HG03378 (cell line): ENCODE data around the gene CYFIP1.
A peak's percentile ranks its signal among the peaks of the same experiment; 100 is the strongest.
"Not testable (repeated sequence)": the region's sequence is repeated elsewhere in the genome, so short reads cannot be mapped to it uniquely, and the experiment has no call there.

ENCODE experiments used
- ATAC-seq: cut with Tn5 transposase; IDR thresholded peaks from one replicate; pipeline ENCODE4 v1.9.1; 2021; ENCODE audit warnings: mild to moderate bottlenecking, moderate library complexity; ENCODE audit not compliant: unreplicated experiment

CYFIP1 gene

DNA sequence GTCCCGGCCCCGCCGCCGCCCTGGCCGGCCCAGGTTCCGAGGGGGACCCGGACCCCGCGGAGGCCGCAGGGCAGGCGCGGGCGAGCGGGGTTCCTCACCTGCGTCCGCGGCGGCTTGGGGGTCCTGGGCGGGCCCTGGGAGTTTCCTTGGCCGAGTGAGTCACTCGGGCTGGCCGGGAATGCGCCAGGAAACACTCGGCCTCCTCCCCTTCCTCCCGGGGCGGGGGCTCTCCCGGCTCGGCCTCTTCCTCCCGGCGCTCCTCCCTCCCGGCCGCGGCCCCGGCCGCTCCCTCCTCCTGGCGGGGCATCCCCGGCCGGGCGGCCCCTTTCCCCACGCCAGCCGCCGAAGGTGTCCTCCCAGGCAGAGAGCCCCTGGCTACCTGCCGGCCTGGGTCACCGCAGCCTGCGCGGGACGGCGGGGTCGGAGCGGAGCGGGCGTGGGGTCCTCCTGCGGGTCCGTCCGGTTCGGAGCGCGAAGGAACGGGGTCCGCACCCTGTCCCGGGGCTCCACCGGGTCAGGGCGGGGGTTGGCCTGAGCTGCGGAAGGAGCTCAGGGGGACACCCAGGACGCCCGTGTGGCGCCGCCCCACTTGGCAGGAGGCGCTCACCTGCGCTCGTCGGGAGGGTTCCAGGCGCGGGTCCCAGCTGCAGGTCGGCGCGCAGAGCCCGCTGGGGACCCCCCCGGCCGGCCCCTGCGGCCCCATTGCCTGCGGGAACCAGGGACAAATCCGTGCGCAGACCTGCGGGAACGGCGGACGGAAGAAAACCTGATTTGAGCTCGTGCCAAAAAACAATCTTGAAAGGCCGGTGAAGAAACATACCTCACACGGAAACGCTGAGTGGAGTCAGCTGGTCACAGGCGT is at the start of gene CYFIP1:
TSS of gene CYFIP1 (minus strand) at position 180 of the 862 bp plus-strand sequence. CDS start 33,083 bp downstream, outside the sequence.
- ATAC-seq, result no peak

DNA sequence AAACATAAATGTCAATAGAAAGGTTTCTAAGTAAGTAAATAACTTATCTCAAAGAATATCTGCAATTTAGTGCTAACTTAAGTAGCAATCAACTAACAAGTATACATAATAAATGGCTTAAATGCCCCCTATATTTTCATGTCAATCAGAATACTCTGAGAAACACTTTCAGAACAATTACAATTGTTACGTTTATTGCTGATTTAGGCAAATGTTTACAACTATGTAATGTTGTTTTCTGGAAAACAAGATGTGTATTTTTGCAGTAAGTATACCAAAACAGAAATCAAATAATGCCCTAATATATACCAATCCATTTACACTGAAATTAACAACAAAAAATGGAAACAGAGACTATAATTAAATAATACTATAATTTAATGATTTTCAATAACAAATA is 46.0 kb upstream of the CYFIP1 start:
- ATAC-seq, result no peak

DNA sequence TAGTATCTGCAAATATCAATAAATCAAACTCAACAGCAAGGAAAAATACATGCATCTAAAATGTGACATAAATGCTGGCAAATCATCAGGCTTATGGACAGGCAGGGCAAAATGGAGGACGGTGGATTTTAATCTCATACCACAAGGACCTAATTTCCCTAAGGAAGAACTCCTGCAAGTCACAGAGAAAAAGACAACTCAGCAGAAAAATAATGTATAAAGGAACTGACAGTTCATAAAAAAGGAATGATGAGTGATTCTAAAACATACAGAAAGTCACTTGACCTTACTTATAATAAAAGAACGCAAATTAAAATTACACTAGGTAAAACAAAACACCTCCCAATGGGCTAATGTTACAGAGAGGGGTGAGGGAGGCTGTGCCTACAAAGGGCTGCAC is 42.0 kb upstream of the CYFIP1 start:
- no peak for ATAC-seq

DNA sequence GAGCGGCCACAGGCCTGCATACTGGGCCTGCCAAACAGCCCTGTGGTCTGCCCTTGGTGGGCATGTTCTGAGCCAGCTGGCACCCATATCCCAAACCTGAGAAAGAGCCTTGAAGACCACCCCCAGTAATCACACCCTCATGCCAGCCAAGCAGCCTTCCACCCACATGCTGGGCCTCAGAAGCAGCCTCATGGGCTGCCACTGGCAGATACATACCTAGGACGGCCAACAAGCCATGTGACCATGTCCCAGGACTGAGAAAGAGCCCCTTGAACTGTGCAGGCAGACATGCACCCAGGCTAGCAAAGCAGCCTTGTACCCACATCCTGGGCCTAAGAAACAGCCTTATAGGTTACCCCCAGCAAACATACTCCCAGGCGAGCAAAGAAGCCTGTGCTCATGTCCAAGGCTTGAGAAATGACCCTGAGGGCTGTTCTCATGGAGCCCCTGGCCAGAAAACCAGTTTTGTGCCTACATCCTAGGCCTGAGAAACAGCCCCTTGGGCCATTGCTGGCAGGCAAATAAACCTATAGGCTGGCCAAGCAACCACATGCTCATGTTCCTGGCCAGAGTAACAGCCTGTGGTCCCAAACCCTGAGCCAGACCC is 34.3 kb upstream of the CYFIP1 start:
- ATAC-seq, result no peak

DNA sequence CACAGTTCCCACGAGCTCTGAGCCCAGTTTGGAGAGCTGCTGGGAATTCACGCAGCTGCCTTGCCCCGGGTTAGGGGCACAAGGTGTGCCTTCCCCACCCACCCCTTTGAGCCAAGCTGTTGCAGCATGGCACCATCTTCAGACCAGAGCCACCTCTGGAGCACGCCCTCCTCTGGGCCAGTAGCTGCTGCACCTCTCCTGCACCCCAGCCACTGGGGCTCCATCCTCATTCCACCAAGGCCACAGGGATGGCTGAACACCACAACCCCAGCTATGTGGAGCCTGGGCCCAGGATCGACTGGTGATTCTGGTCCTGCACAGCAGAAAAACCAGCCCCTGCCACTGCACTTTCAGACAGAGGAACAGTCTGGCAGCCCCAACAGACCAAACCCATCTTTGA is 33.5 kb upstream of the CYFIP1 start:
- no peak for ATAC-seq

DNA sequence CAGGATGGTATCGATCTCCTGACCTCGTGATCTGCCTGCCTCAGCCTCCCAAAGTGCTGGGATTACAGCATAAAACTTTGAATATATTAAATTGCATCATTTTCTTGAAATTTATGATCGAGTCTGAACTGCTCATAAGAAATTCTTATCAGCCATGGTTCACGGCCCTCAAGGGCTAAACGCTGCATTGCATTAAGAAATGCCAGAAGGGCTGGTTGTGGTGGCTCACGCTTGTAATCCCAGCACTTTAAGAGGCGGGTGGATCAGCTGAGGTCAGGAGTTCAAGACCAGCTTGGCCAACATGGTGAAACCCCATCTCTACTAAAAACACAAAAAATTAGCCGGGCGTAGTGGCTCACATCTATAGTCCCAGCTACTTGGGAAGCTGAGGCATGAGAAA is 32.4 kb upstream of the CYFIP1 start:
- not testable (repeated sequence) for ATAC-seq

DNA sequence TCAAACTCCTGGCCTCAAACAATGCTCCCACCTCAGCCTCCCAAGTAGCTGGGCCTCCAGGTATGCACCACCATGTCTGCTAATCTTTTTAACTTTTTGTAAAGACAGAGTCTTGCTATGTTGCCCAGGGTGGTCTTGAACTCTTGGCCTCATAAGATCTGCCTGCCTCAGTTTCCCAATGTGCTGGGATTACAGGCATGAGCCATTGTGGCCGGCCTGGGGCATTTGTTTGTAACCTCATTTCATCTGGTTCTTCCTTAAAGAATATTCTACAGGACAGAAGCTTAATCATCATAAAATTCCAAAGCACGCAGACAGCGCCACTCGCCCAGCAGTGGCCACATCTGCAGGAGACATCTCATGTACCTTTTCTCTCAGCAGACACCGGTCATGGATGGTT is 23.6 kb upstream of the CYFIP1 start:
- no peak for ATAC-seq

DNA sequence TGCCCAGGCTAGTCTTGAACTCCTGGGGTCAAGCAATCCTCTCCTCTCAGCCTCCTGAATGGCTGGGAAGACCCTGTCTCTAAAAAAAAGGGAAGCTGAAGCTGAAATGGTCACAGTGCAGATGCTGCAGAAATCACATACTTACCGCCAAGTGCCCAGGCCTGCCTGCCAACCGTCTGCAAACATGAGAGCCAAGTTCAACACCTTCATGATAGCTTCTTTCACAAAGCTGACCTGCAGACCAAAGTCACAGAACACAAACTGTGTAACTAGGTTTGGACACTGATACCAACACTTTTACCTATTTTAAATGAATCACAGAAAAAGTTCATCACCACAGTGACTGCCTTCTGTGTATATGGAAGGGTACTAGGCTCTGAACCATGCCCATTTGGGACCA is 22.8 kb upstream of the CYFIP1 start:
- ATAC-seq, result no peak

DNA sequence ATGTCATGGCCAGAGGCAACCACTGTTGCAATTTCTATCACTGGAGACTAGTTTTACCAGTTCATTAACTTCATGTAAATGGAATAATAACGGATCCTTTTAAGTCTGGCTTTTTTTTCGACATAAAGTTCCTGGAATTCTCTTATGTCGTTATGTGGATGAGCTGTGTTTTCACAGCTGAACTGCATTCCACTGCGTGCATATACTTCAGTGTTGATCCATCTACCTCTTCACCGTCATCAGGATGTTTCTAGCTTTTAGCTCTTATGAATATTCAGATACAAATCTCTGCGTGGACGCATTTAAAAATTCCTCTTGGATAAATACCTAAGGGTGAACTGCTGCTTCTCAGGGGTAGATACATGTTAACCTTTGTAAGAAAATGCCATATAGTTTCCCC is 15.6 kb upstream of the CYFIP1 start:
- ATAC-seq, result no peak

DNA sequence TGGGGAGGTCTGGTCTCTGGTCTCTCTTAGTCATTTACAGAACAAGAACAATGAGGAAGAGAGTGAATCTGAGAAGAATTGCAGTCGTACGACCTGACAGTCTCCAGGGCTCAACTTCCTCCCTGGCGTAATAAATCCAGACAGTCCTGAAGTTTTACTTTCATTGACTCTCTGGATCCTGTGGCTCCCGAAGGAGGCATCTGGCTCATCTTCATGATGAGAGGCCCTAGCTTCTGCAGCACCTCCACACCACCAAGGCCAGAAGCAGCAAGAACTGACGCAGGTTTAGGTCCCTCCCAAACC is 11.8 kb upstream of the CYFIP1 start:
- ATAC-seq, result no peak

DNA sequence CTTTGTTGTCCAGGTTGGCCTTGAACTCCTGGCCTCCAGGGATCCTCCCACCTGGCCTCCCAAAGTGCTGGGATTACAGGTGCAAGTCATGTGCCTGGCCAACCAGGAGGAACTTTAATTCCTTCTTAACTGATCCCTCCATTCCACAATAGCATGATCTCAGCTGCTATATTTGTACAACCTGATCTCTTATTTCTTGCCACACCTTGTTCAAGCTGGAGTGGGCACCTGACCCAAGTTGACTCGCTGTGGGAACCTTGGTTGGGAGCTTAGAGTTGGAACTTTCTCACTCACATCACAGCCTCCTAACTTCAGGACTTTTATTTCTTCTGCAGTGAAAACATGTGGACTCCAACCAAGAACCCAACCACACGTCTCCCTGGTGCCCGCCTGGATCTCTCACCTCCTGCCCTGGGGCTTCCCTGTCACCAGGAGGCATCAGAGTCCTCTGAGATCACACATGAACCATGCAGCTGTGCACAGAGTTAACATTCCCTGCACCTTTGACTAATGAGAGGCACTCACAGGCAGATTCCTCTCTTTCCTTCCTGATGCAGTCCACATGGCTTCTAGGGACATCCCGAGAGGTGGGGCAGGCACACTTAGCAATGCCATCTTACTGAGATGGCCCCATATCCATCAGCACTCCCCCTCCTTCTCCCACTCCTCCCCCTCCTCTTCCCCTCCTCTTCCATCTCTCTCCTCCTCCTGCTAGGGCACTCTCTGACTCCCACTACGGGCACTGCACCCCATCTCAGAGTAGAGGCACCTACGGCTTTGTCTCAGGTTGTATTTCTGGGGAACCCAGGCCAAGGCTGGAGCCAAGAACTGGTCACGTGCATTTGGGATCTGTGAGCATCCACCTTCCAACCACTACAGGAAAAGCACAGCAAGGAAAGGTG is 9.7 kb upstream of the CYFIP1 start:
- no peak for ATAC-seq

DNA sequence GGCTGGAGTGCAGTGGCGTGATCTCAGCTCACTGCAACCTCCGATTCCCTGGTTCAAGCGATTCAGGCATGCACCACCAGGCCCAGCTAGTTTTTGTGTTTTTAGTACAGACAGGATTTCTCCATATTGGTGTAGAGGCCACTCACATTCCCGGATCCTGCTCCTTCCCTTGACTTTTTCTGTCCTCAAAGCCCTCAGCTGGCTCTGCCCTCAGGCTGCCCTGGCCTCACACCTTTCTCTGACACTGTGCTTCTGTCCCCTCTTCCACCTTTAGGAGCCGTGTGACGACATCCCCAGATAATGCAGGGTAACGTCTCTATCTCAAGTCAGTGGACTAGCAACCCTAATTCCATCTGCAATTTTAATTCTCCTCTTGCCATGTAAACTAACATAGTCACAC is 8.6 kb upstream of the CYFIP1 start:
- no peak for ATAC-seq

DNA sequence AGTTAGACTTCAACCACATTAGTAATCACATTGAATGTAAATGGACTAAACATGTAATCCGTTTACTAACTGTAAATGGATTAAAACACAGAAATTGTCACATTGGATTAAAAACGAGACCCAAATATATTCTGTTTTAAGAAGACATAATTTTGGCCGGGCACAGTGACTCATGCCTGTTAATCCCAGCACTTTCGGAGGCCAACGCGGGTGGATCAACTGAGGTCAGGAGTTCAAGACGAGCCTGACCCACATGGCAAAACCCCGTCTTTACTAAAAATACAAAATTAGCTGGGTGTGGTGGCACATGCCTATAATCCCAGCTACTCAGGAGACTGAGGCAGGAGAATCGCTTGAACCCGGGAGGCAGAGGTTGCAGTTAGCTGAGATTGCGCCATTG is 1.8 kb upstream of the CYFIP1 start:
- not testable (repeated sequence) for ATAC-seq

DNA sequence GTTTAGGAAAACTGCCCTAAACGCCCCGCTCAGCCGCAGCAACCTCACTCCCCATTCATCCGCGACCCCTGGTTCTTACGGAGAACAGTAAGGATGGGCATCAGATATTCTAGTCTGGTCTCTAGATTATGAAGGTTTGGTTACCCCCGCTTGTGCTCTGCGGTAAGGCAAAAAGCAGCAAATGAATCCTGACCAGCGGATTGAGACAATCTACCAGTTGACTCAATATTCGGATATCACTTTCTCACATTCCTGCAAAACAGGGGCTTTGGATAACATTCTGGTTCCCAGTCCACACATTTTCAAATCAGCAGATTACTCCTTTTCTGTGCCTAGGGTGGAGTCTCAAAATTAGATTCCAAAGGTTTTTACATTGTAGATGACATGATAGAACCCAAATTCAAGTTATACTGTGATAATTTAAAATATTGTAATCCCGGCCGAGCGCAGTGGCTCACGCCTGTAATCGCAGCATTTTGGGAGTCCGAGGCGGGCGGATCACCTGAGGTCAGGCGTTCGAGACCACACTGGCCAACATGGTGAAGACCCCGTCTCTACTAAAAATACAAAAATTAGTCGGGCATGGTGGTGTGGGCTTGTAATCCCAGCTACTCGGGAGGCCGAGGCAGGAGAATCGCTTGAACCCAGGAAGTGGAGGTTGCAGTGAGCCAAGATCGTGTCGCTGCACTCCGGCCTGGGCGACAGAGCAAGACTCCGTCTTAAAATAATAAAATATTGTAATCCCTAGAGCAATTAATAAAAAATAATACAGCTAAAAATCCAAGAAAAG is 1.1 kb upstream of the CYFIP1 start:
- no peak for ATAC-seq

DNA sequence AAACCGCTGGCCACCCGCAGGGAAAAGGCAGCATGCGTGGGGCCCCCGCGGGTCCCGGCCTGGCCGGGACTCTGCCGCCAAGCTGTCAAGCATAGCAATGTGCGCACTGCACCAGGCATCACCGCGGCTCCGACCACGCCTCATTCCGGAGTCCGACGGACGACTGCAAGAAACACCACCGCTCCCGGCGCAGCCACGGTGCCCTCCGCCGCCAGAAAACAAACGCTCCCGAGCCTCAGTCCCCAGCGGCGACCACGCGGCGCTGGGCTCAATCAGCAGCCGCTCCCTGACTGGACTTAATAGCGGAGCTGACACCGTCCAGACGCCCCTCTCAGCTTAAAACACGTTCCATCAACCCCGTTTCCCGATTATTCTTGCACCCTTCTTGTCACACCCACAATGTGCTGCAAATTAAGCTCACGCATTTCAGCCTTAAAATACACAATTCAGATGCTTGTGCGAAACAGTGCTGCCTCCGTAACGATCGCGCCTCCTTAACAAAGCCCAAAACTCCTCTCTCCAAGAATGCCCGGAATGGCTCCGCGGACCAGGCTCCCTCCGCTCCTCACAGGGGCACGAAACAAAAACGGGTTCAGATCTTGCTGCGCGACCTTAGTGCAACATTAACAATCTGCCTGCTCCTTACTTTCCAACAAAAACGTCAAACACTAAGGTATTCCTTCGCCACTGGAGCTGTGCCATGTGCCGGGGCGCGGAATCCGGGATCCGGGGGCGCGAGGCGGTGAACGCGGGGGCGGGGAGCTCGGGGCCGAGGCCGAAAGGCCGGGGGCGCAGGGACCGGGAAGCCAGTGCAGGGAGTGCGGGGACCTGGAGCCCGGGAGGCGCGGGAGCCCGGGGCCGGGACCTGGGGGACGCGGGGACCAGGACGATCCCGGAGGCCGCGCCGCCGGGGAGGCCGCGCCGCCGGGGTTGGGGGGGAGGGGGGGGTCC is 655 bp downstream of the CYFIP1 start:
- ATAC-seq, result peak; percentile 61

DNA sequence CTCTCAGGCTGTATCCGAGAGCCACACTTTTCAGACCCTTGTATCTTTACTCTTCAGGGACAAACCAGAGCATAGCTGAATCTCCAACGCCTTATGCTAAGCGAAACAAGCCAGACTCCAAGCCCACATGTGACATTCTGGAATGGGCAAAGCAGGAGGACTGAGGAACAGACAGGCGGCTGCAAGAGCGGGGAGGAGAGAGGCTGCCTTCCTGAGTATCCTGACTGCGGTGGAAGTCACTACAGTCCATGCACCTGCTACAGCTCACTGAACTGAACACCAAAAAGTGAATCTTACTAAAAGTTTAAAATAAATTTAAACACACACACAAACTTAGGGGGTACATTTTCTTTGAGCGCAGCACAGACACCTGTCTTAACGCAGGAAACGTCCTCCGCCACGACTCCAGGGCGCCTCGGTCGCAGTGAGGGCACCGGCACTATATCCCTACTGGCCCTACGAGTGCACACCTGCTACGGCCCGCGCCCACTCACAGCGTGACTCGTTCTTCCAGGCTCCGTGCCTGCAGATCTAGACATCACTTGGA is 1.4 kb downstream of the CYFIP1 start:
- ATAC-seq, result peak; percentile 39

DNA sequence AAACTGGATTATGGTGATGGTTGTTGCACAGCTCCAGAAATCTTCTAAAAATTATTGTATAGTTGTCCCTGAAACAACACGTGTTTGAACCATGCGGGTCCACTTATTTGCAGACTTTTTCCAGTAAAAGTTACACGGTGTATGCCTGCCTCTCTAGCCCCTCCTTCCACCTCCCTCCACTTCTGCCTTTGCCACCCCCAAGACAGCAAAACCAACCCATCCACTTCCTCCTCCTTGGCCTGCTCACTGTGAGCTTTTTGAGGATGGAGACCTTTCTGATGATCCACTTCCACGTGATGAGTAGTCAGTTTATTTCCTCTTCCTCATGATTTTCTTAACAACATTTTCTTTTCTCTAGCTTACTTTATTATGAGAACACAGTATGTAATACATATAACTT is 5.4 kb downstream of the CYFIP1 start:
- ATAC-seq, result no peak

DNA sequence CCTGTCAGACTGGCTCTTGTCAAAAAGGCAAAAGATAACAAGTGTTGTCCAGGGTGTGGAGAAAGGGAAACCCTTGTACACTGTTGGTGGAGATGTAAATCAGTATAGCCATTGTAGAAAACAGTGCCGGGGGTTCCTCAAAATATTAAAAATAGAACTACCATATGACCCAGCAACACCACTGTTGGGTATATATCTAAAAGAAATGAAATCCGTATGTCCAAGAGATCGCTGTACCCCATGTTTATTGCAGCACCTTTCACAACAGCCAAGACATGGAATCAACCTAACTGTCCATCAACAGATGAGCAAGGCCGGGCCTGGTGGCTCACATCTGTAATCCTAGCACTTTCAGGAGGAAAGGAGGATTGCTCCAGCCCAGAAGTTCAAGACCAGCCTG is 6.2 kb downstream of the CYFIP1 start:
- no peak for ATAC-seq

DNA sequence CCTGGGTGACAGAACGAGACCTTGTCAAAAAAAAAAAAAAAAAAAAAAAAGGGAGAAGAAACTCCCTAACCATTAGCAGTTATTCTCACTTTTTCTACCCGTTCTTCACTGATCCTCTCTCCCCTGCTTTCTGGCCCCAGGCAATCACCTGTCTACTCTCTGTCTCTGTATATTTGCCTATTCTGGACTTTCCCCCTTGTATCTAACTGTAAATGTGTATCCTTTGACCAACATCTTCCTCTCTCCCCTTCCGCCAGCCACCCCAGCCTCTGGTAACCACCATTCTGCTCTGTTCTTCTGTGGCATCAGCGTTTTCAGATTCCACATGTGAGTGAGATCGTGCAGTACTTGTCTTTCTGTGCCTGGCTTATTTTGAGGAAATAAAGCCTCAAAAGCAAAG is 6.9 kb downstream of the CYFIP1 start:
- ATAC-seq, result peak; percentile 77

DNA sequence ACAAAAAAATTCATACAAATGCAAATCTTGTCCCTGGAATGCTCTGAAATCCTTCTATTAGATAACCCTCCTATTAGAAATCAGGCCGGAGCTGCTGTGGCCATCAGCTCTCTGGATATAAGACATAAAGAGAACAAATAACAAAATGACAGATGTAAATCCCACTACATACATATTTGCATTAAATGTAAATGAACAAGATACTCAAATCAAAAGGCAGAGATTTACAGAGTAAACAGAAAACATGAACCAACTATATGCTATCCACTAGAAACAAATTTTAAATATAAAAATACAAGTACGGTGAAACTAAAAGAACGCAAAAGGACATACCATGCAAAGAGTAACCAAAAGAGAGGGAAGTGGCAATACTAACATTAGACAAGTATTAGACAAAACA is 10.7 kb downstream of the CYFIP1 start:
- no peak for ATAC-seq
